PC-3 (cell line): ENCODE data around the gene CIC.

Source experiments
- CTCF ChIP-seq: fragments of 300-600 bp; sonication (generic); conservative IDR thresholded peaks from 2 replicates; pipeline ENCODE4 v1.5.1; 2017; ENCODE audit warnings: antibody characterized with exemption, low read depth, mild to moderate bottlenecking, low read length
- EZH2 ChIP-seq: fragments of 300-600 bp; sonication (generic); IDR thresholded peaks from one replicate; pipeline ENCODE4 v1.6.1; 2017; ENCODE audit warnings: antibody characterized with exemption, mild to moderate bottlenecking, low read length; ENCODE audit not compliant: unreplicated experiment

DNA sequence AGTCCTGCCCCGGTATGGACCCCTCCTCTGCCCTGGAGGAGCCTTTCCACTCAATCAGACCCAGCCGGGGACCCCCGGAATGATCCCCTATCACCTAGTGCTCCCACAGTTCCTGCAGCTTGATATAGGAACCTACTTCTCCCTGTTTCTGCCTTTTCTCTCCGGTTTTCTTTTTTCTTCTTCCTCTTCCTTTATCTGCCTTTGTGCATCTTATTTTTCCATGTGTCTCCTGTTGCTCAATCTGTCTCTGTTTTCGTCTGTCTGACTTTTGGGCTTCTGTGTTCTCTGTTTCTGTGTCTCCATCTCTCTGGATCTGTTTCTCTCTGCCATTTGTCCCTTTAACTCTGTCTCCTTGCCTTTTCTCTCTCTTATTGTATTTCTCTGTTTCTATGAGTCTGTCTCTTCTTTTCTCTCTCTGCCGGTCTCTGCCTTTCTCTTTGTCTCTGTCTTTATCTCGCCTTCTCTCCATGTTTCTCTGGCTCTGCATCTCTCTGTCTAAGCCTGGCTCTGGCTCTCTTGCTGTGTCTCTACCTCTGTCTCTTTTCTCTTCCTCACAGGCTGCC lies 66.4 kb downstream of the CIC start:
- TF ChIP-seq CTCF = no peak
- no peak for TF ChIP-seq EZH2
